GM18907 (cell line): Measurements from ENCODE around the gene DOCK2.

Source experiments
- ATAC-seq: cut with Tn5 transposase; IDR thresholded peaks from one replicate; pipeline ENCODE4 v1.9.1; 2021; ENCODE audit warnings: mild to moderate bottlenecking, moderate library complexity; ENCODE audit not compliant: unreplicated experiment

The DOCK2 gene

GRCh38 chr5:169850409-169850808, 213.3 kb downstream of the DOCK2 start:
- ATAC-seq, result no peak

- no peak for ATAC-seq
Measured at GRCh38 chr5:169851321-169851850, 214.3 kb downstream of the DOCK2 start.

- ATAC-seq, result no peak
Measured at GRCh38 chr5:169856571-169856970, 219.5 kb downstream of the DOCK2 start.

- ATAC-seq, result peak; percentile 57
Measured at GRCh38 chr5:169860585-169860984, 223.5 kb downstream of the DOCK2 start.

- no peak for ATAC-seq
Measured at GRCh38 chr5:169861433-169861832, 224.4 kb downstream of the DOCK2 start.

- ATAC-seq, result no peak
Measured at GRCh38 chr5:169861934-169862333, 224.9 kb downstream of the DOCK2 start.

- ATAC-seq, result no peak
Measured at GRCh38 chr5:169862391-169862811, 225.3 kb downstream of the DOCK2 start.

- no peak for ATAC-seq
Measured at GRCh38 chr5:169864483-169864882, 227.4 kb downstream of the DOCK2 start.

GRCh38 chr5:169867347-169867746, 230.3 kb downstream of the DOCK2 start:
- ATAC-seq, result no peak

- ATAC-seq, result no peak
Measured at GRCh38 chr5:169869066-169869465, 232.0 kb downstream of the DOCK2 start.

- no peak for ATAC-seq
Measured at GRCh38 chr5:169870211-169870610, 233.1 kb downstream of the DOCK2 start.

GRCh38 chr5:169871826-169872490, 234.9 kb downstream of the DOCK2 start:
- ATAC-seq, result no peak

GRCh38 chr5:169873642-169874041, 236.6 kb downstream of the DOCK2 start:
- ATAC-seq, result peak; percentile 63

GRCh38 chr5:169874621-169875020, 237.5 kb downstream of the DOCK2 start:
- no peak for ATAC-seq

- no peak for ATAC-seq
Measured at GRCh38 chr5:169875091-169875728, 238.1 kb downstream of the DOCK2 start.

GRCh38 chr5:169875731-169876130, 238.7 kb downstream of the DOCK2 start:
- ATAC-seq, result no peak

- no peak for ATAC-seq
Measured at GRCh38 chr5:169876386-169876785, 239.3 kb downstream of the DOCK2 start.

- no peak for ATAC-seq
Measured at GRCh38 chr5:169880012-169880663, 243.1 kb downstream of the DOCK2 start.

GRCh38 chr5:169880785-169881184, 243.7 kb downstream of the DOCK2 start:
- ATAC-seq, result no peak

GRCh38 chr5:169881702-169882303, 244.7 kb downstream of the DOCK2 start:
- ATAC-seq, result no peak

- no peak for ATAC-seq
Measured at GRCh38 chr5:169886033-169886432, 249.0 kb downstream of the DOCK2 start.
